Activated T-cell treated with anti-CD3 and anti-CD28 coated beads for 1 hour (primary cell): ENCODE measurements around the gene SLAMF9.
A peak's percentile ranks its signal among the peaks of the same experiment; 100 is the strongest.

Source experiments
- DNase-seq: peaks from one replicate; pipeline ENCODE4 v3.0.0-alpha.2; 2020; ENCODE audit warnings: low read depth

Gene SLAMF9

GRCh38 chr1:159932296-159933285 lies 21.4 kb downstream of the SLAMF9 start:
- DNase-seq = no peak

GRCh38 chr1:159931795-159932173 lies 22.3 kb downstream of the SLAMF9 start:
- DNase-seq = no peak

GRCh38 chr1:159931101-159931794 lies 22.8 kb downstream of the SLAMF9 start:
- DNase-seq = no peak

DNA sequence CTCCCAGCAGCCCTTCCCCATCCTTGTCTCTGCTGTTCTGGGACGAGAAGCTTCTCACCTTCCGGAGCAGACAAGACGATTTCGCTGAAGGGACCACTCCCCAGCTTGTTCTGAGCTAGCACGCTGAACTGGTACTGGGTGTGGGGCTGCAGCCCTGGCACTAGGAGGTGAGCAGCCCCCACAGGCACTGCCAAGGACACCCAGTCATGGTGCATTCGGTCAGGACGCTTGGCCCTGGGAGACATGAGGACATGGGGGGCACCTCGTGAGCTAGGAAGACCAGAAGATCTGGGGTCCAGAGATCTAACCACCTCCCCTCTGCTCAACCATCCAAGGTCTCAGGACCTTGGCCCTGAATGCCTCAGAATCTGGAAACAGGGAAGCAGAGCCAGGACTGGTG lies 23.4 kb downstream of the SLAMF9 start:
- no peak for DNase-seq

DNA sequence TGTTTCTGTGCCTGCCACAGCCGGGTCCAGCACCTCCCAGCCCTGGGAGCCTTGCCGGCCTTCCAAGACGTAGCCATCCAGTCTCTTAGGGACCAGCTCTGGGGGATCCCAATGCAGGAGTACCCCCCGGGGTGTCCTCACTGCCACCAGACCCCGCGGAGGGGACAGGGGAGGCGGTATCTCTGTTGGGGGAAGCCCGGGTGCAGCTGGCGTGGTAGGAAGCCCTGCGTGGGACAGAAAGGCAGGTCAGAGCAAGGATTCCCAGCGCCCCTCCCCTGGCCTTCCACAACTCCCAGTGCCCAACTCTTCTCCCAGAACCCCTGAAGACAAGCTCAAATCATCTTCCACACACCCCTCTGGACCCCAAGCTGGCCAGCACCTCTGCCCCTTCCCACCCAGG lies 23.8 kb downstream of the SLAMF9 start:
- DNase-seq = no peak

DNA sequence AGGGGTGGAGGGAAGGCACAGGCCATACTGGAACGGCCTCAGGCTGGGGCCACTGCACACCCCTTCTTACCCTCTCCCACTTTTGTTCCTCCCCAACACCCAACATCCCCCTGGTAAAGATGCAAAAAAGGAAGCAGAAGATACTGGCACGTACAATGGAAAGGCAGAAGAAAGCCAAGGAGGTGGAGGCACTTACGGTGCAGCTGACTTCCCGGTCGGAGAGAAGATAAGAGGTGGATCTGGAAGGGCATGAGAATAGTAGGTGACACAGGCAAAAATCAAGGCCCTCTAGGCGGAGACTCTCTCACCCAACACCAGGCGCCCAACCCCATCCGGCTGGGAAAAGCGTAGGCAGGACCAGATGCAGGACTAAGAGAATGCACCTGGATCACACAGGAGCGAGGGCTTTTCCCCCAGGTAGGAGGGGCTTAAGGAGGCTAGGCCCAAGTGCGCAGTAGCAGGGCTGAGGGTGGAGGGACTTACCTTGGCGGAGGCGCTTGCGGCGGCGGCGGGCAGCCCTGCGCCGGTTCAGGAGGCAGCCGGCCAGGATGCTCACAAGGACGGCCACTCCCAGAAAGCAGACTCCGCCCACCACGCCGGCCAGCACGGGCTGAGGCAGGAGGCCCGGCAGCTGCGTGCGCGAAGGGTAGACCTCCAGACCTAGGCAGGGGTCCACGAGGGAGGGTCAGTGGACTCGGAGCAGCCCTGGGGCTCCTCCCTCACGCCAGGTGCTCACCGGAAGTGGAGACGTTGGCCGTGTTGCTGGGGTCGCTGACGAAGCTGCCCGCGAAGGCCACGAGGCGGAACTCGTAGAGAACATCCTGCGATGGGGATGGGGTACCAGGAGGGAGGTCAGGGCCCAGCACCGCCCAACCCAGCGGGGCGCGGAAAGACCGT lies 24.6 kb downstream of the SLAMF9 start:
- no peak for DNase-seq

DNA sequence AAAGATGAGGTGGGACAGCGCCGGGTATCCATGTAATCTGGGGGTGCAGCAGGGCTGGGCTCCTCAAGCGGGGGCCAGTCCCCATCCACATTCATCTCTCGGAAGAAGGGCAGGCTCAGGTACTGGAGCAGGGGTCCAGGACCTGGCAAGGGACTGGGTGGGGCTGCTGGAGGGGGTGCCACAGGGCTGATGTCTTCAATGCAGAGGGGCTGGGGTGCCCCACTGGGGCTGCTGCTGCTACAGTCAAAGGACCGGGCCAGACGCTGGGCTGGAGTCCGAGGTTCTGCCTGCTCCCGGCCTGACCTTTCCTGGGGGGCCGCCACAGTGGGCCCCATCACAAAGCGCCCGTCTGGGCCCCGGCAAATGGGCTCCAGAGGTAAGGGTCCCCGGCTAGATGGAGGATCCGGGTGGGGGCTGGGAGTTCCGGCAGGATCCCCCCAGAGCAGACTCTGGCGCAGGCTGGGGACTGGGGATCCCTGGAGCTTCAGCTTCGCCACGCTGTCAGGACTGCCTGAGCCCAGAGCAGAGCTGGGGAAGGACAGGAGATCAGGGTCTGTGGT lies 25.5 kb downstream of the SLAMF9 start:
- no peak for DNase-seq

DNA sequence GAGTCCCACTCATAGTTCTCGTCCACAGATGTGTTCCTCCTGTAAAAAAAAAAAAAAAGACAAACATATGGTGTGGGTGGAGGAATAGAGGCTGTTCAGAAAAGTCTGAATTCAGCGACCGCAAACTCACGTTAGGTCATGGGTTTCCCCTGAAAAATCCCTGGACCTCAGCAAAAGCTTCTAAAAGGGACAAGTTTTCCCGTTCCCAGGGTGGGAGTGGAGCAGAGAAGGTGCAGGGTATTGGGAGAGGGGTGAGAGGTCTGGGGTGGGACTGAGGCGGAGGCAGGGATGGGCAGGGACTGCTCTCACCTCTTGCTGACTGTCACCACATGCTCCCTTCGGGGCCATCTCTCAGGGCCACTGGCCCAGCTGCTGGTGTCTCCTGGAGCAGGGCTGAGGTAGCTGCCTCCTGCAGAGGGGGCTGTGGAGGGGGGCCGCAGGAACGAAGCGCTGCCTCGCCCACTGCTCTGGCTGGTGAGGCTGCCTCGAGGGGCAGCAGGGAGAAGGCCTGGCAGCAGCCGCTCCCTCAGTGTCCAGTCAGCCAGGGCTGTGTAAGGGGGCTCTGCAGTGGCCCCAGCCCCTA lies 26.1 kb downstream of the SLAMF9 start:
- no peak for DNase-seq

DNA sequence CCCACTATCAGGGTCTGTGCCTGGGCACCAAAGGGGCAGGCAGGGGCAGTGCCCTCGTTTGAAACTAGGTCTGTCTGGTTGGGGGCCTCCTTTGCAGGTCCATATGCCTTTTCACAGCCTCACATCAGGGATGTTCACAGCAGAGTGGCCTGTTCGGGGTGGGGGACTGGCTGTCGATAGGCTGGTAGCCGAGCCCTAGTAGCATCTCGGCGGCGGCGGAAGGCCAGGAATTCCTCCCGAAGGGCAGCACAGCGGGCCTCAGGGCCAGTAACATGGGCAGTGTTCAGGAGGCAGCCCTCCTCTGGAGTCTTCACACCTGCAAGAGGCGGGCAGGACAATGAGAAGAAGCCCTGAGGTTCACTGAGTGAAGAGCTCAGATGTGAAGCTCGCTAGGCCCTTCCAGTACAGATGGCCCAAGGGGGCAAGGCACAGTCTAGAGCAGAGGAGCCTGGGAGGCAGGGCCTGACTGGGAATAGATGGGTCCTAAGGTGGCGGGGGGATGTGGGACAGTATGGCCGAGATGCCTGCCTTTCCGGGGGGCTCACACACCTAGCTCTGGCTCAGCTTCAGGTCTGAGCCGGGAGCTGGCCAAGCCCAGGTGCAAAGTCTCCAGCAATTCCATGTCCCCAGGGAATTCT lies 26.7 kb downstream of the SLAMF9 start:
- DNase-seq = no peak

DNA sequence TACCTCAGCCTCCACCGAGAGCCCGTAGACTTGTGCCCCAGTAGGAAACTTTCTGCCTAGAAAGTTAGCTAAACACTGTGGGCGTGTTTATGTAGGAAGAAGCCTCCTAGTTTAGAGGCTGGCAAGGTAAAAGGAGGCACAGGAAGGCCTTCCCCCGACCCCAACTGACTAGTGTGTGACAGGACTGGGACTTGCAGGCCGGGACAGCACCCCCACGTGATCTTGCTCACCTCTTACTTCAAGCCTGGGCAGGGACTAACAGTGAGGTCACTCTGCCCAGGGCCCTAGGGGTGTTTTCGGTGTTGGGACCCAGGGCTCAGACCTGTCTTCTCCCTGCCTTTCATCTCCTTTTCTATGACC lies 28.3 kb downstream of the SLAMF9 start:
- DNase-seq = no peak

DNA sequence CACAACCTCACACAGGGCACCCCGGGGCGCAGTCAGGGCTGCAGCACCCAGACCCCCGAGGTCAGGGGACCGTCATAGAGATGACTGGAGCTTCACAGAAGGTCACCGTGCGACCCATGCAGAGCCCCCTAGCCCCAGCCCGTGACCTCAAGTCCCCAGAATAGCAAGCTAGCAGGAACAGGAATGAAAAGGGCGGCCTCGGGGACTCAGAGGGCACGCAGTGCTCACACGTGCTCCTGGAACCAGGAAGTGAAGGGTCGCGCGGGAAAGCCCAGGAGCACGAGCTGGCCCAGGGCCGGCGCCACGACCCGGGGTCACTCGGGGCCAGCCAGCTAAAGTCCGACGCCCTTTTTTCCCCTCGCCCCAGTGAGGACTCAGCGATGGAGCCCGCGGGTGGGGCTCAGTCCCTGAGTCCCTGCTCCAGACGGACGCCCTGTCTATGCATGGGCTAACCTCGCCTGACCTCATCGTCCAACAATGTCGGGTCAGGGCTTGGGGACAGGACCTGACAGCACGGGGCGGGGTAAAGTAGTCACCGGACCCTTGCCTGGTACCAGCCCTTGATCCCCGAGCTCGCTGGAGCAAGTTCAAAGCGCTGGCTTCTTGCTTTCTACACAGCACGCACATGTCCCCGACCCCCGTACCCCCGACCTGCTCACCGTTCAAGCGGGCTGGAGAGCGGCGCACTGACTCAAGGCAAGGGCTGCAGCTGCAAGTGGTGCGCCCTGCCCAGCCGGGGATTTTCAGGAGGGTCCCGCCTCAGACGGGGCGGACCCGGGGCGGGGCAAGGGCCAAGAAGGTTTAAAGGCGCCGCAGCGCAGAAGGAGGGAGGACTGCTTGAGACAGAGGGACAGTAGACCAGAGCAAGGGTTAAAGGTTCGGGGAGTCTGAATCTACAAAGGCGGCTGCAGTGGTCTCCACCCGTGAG lies 29.0 kb downstream of the SLAMF9 start, which contains the start of gene TAGLN2:
TSS of gene TAGLN2 (minus strand) at position 717 of the 928 bp plus-strand sequence. CDS start 4,998 bp downstream, outside the sequence.
- peak; percentile 87 for DNase-seq

GRCh38 chr1:159924025-159924790 lies 29.8 kb downstream of the SLAMF9 start:
- DNase-seq = peak; percentile 45

GRCh38 chr1:159923203-159924024 lies 30.6 kb downstream of the SLAMF9 start:
- DNase-seq = peak; percentile 79

GRCh38 chr1:159922511-159923202 lies 31.4 kb downstream of the SLAMF9 start:
- no peak for DNase-seq

- DNase-seq = no peak
Observed at GRCh38 chr1:159921700-159922504, 32.1 kb downstream of the SLAMF9 start.

DNA sequence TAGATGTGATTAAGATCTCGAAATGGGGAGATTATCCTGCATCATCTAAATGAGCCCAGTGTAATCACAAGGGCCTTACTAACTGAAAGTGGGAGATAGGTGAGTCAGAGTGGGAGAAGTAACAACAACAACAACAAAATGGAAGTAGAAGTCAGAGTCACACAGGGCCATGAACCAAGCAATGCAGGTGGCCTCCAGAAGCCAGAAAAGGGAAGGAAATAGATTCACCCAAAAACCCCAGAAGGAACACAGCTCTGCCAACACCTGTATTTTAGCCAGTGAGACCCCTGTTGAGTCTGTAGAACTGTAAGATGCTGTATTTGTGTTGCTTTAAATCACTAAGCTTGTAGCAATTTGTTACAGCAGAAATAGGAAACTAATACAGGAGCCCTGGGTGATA lies 32.8 kb downstream of the SLAMF9 start:
- DNase-seq = no peak

GRCh38 chr1:159920651-159921050 lies 33.4 kb downstream of the SLAMF9 start:
- no peak for DNase-seq
